GM21526 (cell line): ENCODE results near the gene SAMD4B.

Experiments used
- ATAC-seq: cut with Tn5 transposase; IDR thresholded peaks from one replicate; pipeline ENCODE4 v1.9.1; 2021; ENCODE audit warnings: moderate library complexity; ENCODE audit not compliant: unreplicated experiment, low FRiP score

The SAMD4B gene

GRCh38 chr19:39386557-39386956, 44.3 kb downstream of the SAMD4B start:
- no peak for ATAC-seq

GRCh38 chr19:39388657-39389056, 46.4 kb downstream of the SAMD4B start:
- ATAC-seq = no peak

GRCh38 chr19:39389631-39390414, 47.6 kb downstream of the SAMD4B start:
- ATAC-seq = no peak

- no peak for ATAC-seq
Observed at GRCh38 chr19:39390451-39390750, 48.2 kb downstream of the SAMD4B start.

GRCh38 chr19:39390751-39391437, 48.7 kb downstream of the SAMD4B start, which contains the start of the genes MED29 and PAF1:
Gene MED29, plus strand, starts transcription at chr19:39391378. Its CDS starts 45 bp downstream, at chr19:39391423.
Gene PAF1, minus strand, starts transcription at chr19:39391106. Its CDS starts 242 bp downstream, at chr19:39390864.
- peak; percentile 82 for ATAC-seq

DNA sequence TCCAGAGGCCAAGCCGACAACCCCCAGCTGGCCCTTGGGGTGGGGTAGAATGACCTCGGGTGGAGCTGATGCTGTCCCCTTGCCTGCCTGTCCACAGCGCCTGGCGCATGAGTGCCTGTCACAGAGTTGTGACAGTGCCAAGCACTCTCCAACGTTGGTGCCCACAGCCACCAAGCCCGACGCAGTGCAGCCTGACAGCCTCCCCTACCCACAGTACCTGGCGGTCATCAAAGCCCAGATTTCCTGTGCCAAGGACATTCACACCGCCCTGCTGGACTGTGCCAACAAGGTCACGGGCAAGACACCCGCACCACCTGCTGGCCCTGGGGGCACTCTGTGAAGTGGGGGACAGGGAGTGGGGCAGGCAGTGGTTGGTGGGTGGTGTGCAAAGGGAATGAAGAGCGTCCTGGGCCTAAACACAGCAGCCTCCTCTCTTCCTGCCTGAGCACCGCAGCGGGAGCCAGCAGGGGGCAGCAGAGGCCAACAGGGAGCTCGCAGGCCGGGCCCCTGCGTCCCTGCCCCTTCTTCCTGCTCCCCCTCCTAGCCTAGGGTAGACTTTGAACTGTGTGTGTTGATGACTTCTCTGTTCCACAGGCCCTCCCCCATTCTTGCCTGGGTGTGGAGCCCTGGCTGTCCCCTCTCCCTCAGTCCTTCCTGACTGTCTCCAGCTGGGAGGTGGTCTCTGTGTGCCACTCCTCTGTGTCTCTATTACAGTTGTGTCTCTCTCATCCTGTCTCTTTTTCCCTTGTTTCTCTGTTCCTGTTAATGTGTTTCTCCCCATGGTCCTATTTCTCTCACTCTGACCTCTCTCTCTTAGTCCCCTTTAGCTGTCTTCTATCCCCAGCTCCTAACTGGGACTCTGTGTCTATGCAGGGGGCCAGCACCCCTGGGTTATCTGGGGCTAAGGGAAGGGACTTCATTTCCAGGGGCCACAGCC, 55.4 kb downstream of the SAMD4B start:
- peak; percentile 36 for ATAC-seq

DNA sequence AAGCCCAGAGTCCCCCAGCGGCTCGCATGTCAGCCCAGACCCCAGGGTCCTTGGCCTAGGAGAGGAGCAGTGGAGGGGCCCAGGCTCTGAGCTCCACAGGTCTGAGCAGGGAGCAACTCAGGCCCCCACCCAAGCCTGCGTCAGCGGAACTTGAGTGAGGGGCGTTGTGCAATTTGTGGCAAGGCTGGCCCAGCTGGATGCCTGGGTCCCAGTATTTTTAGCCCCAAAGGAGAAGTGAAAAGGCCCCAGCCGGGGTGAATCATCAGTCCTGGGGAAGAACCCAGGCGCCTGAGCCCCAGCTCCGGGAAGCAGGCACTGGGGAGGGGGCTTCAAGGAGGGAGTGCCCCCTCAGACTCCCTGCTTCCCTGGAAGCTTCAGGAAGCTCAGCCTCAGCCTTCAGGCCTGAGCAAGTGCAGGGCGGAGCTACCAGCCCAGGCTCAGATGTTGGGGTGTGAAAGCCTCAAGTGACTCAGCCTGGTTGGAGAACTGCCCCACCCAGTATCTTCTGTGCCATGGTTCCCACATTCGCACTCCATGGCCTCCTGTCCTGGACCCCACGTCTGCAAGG, 56.2 kb downstream of the SAMD4B start:
- no peak for ATAC-seq

GRCh38 chr19:39399668-39400050, 57.4 kb downstream of the SAMD4B start:
- no peak for ATAC-seq

- no peak for ATAC-seq
Observed at GRCh38 chr19:39400061-39400460, 57.8 kb downstream of the SAMD4B start.

- no peak for ATAC-seq
Observed at GRCh38 chr19:39401070-39401548, 58.9 kb downstream of the SAMD4B start.

DNA sequence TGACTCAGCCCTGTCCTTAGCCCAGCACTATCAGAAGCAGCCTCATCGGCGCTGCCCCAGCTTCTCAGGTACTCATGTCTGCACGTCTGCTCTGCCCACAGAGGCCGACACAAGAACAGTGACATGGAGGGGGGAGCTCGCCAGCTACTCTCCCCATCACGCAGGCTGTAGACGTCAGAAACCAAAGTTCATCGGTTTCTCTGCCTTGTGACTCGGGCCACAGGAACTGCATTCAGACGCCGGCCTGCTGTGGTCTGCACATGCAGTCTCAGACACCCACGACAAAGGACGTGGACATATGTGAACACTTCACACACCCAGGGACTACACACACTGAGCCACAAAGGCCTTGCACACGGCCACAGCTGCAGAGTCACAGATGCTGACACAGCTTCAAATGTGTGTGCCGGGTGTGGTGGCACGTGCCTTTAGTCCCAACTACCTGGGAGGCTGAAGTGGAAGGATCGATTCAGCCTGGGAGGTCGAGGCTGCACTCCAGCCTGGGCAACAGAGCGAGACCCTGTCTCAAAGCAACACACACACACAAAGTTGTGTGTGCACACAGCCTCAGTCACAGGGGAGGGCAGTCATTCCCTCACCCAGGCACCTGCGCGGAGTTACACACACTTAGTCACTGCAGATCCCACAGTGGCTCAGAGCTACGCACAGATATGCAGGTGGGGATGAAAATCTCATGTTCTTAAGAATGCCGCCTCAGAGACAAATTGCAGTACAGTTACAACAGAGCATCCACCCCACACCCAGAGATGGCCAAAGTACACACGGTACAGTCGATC, 59.5 kb downstream of the SAMD4B start:
- no peak for ATAC-seq

GRCh38 chr19:39402346-39403300, 60.4 kb downstream of the SAMD4B start:
- ATAC-seq = peak; percentile 22

- no peak for ATAC-seq
Observed at GRCh38 chr19:39403331-39404312, 61.4 kb downstream of the SAMD4B start.

GRCh38 chr19:39405261-39405957, 63.2 kb downstream of the SAMD4B start:
- ATAC-seq = no peak

DNA sequence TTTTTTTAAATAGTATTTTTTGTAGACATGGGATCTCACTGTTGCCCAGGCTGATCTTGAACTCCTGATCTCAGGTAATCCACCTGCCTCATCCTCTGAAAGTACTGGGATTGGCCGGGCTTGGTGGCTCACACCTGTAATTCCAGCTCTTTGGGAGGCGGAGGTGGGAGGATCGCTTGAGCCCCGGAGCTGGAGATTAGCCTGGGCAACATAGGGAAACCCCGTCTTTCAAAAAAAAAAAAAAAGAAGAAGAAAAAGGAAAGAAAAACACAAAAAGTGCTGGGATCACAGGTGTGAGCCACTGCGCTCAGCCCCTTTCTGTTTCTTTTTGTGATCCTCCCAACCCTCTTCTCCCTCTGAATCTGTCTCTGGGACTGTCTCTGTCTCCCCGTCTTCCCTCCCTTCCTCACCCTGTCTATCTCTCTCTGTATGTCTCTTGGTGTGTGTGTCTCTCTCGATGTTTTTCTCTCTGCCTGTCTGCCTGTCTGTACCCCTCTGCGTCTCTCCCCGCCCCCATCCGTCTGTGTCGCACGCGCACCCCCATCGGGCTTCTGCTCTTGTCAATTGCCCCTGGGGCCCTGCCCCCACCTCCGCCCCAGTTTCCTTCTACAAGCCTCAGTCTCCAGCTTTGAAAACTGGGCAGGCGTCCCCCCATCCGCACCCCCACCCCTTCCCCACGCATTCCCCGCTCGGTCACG, 63.9 kb downstream of the SAMD4B start:
- no peak for ATAC-seq
